HG02588 (cell line): ENCODE results near the gene RAB3GAP1.

Source experiments
- ATAC-seq: cut with Tn5 transposase; IDR thresholded peaks from one replicate; pipeline ENCODE4 v1.9.1; 2021; ENCODE audit warnings: mild to moderate bottlenecking, moderate library complexity; ENCODE audit not compliant: unreplicated experiment

The RAB3GAP1 gene

GRCh38 chr2:135208016-135208415 is 155.9 kb downstream of the RAB3GAP1 start:
- ATAC-seq: no peak

GRCh38 chr2:135212757-135213156 is 160.7 kb downstream of the RAB3GAP1 start:
- ATAC-seq: no peak

GRCh38 chr2:135218426-135218825 is 166.3 kb downstream of the RAB3GAP1 start:
- ATAC-seq: no peak

- ATAC-seq: no peak
Observed at GRCh38 chr2:135219226-135219625, 167.1 kb downstream of the RAB3GAP1 start.
